Measurements from ENCODE around the gene XRRA1. TPM values are rescaled to one million over a fixed set of nuclear protein-coding genes. Genes with fewer than 3 reads are reported as not detected.

XRRA1 gene
- total RNA-seq, 1 experiment from 2014 or later, result 10.4 TPM

- TF ChIP-seq CBFB (CRISPR knock-in tag; IDR thresholded peaks at IDR 0.05; ENCODE audit: low read depth) (no peak), HMGXB4 (CRISPR knock-in tag; IDR thresholded peaks at IDR 0.05) (no peak), TEAD1 (CRISPR knock-in tag; IDR thresholded peaks at IDR 0.05) (no peak), GRHL2 (CRISPR knock-in tag; IDR thresholded peaks at IDR 0.05; ENCODE audit: insufficient replicate concordance, severe bottlenecking) (no peak)
Measured at GRCh38 chr11:74902342-74902741, 46.5 kb downstream of the XRRA1 start (continued).

DNA sequence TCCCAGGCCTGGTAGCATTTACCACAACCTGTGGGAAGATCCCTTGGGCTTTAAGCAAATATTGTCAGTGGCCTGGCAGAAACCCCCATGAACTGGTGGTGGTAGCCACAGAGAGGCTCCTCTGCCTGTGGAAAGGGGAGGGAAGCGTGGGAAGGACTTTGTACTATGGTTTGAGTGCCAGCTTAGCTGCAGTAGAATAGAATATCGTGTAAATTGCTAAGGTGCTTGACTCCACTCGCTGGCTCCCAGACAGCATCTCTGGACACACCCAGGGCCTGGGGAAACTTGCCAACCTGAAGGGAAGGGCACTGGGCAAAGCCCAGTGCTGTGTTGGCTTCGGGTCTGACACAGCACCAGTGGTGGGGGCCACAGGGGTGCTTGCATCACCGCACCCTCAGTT lies 52.6 kb downstream of the XRRA1 start:
- DNase-seq (ENCODE audit: low spot score) (no peak), ATAC-seq (no peak)
- ChIA-PET CTCF (no interaction called here), POLR2A (no interaction called here)
- H3K4me3 Mint-ChIP-seq, result no peak overlapping the region
- no peaks in the 10 kb centered on the region for H3K4me1 Mint-ChIP-seq
- TF ChIP-seq ETV6 (CRISPR knock-in tag; IDR thresholded peaks at IDR 0.05) (no peak), SMAD3 (CRISPR knock-in tag; IDR thresholded peaks at IDR 0.05; ENCODE audit: borderline replicate concordance) (no peak), MXD4 (CRISPR knock-in tag; IDR thresholded peaks at IDR 0.05; ENCODE audit: borderline replicate concordance) (no peak), HMGA2 (CRISPR knock-in tag; IDR thresholded peaks at IDR 0.05) (no peak), NFE2L1 (CRISPR knock-in tag; IDR thresholded peaks at IDR 0.05) (no peak), NFYB (CRISPR knock-in tag; conservative IDR thresholded peaks at IDR 0.05; ENCODE audit: low read depth) (no peak), MYBL2 (CRISPR knock-in tag; IDR thresholded peaks at IDR 0.05) (no peak), OVOL2 (CRISPR knock-in tag; IDR thresholded peaks at IDR 0.05; ENCODE audit: borderline replicate concordance) (no peak), CREB1 (CRISPR knock-in tag; IDR thresholded peaks at IDR 0.05) (no peak), ZNF423 (CRISPR knock-in tag; IDR thresholded peaks at IDR 0.05) (no peak)
- TF ChIP-seq, protein P1, sequence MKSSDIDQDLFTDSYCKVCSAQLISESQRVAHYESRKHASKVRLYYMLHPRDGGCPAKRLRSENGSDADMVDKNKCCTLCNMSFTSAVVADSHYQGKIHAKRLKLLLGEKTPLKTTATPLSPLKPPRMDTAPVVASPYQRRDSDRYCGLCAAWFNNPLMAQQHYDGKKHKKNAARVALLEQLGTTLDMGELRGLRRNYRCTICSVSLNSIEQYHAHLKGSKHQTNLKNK (CRISPR knock-in tag; IDR thresholded peaks at IDR 0.05), result no peak
- TF ChIP-seq, protein P2, sequence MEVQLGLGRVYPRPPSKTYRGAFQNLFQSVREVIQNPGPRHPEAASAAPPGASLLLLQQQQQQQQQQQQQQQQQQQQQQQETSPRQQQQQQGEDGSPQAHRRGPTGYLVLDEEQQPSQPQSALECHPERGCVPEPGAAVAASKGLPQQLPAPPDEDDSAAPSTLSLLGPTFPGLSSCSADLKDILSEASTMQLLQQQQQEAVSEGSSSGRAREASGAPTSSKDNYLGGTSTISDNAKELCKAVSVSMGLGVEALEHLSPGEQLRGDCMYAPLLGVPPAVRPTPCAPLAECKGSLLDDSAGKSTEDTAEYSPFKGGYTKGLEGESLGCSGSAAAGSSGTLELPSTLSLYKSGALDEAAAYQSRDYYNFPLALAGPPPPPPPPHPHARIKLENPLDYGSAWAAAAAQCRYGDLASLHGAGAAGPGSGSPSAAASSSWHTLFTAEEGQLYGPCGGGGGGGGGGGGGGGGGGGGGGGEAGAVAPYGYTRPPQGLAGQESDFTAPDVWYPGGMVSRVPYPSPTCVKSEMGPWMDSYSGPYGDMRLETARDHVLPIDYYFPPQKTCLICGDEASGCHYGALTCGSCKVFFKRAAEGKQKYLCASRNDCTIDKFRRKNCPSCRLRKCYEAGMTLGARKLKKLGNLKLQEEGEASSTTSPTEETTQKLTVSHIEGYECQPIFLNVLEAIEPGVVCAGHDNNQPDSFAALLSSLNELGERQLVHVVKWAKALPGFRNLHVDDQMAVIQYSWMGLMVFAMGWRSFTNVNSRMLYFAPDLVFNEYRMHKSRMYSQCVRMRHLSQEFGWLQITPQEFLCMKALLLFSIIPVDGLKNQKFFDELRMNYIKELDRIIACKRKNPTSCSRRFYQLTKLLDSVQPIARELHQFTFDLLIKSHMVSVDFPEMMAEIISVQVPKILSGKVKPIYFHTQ (CRISPR knock-in tag; IDR thresholded peaks at IDR 0.05), result no peak
- TF ChIP-seq, protein P3, sequence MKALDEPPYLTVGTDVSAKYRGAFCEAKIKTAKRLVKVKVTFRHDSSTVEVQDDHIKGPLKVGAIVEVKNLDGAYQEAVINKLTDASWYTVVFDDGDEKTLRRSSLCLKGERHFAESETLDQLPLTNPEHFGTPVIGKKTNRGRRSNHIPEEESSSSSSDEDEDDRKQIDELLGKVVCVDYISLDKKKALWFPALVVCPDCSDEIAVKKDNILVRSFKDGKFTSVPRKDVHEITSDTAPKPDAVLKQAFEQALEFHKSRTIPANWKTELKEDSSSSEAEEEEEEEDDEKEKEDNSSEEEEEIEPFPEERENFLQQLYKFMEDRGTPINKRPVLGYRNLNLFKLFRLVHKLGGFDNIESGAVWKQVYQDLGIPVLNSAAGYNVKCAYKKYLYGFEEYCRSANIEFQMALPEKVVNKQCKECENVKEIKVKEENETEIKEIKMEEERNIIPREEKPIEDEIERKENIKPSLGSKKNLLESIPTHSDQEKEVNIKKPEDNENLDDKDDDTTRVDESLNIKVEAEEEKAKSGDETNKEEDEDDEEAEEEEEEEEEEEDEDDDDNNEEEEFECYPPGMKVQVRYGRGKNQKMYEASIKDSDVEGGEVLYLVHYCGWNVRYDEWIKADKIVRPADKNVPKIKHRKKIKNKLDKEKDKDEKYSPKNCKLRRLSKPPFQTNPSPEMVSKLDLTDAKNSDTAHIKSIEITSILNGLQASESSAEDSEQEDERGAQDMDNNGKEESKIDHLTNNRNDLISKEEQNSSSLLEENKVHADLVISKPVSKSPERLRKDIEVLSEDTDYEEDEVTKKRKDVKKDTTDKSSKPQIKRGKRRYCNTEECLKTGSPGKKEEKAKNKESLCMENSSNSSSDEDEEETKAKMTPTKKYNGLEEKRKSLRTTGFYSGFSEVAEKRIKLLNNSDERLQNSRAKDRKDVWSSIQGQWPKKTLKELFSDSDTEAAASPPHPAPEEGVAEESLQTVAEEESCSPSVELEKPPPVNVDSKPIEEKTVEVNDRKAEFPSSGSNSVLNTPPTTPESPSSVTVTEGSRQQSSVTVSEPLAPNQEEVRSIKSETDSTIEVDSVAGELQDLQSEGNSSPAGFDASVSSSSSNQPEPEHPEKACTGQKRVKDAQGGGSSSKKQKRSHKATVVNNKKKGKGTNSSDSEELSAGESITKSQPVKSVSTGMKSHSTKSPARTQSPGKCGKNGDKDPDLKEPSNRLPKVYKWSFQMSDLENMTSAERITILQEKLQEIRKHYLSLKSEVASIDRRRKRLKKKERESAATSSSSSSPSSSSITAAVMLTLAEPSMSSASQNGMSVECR (CRISPR knock-in tag; IDR thresholded peaks at IDR 0.05; ENCODE audit: borderline replicate concordance), result no peak
- TF ChIP-seq, protein P4, sequence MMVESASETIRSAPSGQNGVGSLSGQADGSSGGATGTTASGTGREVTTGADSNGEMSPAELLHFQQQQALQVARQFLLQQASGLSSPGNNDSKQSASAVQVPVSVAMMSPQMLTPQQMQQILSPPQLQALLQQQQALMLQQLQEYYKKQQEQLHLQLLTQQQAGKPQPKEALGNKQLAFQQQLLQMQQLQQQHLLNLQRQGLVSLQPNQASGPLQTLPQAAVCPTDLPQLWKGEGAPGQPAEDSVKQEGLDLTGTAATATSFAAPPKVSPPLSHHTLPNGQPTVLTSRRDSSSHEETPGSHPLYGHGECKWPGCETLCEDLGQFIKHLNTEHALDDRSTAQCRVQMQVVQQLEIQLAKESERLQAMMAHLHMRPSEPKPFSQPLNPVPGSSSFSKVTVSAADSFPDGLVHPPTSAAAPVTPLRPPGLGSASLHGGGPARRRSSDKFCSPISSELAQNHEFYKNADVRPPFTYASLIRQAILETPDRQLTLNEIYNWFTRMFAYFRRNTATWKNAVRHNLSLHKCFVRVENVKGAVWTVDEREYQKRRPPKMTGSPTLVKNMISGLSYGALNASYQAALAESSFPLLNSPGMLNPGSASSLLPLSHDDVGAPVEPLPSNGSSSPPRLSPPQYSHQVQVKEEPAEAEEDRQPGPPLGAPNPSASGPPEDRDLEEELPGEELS (CRISPR knock-in tag; IDR thresholded peaks at IDR 0.05), result no peak
- no peak overlapping the region for H3K27ac Mint-ChIP-seq
- peaks cover 55% of the 10 kb centered on the region for H3K36me3 Mint-ChIP-seq
- H3K27me3 Mint-ChIP-seq (ENCODE audit: low read depth), result no peaks in the 10 kb centered on the region
- peaks cover 57% of the 10 kb centered on the region for H3K9me3 Mint-ChIP-seq

Data from WTC11 (cell line).